Measurements from ENCODE around the gene DIAPH1.

DIAPH1 gene

GRCh38 chr5:141565826-141566570 lies 52.8 kb downstream of the DIAPH1 start:
- no peak for DNase-seq (ENCODE audit: low read depth in 1 of 2, low spot score in 1 of 2)

GRCh38 chr5:141564216-141564692 lies 54.5 kb downstream of the DIAPH1 start:
- DNase-seq (ENCODE audit: low read depth in 1 of 2, low spot score in 1 of 2): peak; percentile 4 to 78

DNA sequence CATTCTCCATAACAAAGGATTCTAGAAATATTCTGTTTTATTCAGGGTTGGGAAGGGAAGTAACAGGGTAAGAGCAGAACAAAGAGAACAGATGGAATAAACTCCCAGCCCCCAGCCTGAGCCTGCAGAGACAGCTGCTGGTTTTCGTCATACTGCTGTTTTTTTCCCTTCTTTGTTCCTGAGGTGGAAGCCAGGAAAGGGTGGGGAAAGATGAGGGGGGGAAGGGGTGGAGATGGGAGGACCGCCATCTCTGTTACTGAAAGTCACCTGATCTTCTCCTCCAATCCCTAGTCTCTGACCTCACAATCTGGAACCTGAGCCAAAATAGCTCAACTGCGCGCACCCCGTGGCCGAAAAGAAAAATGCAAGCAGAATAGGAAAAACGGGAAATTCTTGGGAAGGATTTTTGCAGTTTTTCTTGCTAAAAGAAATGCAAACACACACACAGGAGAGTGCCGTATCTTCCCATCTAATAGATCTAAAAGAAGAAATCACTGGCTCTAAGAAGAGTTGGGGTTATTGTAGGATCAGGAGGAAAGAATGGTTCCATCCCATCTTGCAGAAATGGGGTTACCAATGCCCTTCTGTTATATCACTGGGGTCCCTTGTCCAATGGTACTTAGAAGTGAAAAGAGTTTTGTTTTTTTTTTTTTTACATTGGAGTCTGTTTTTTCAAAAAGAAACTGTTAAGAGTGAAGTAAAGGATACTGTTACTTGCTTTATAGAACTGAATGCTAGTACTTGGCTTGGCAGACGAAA lies 57.9 kb downstream of the DIAPH1 start:
- no peak for DNase-seq (ENCODE audit: low read depth in 1 of 2, low spot score in 1 of 2)

GRCh38 chr5:141560151-141560550 lies 58.6 kb downstream of the DIAPH1 start:
- no peak for DNase-seq (ENCODE audit: low read depth in 1 of 2, low spot score in 1 of 2)

- no peak for DNase-seq (ENCODE audit: low read depth in 1 of 2, low spot score in 1 of 2)
These were observed 59.3 kb downstream of the DIAPH1 start for GRCh38 chr5:141559461-141559860.

- no peak for DNase-seq (ENCODE audit: low read depth in 1 of 2, low spot score in 1 of 2)
These were observed 60.6 kb downstream of the DIAPH1 start for GRCh38 chr5:141558150-141558549.

GRCh38 chr5:141557681-141558136 lies 61.1 kb downstream of the DIAPH1 start:
- peak; percentile 64 to 75 for DNase-seq (ENCODE audit: low read depth in 1 of 2, low spot score in 1 of 2)

DNA sequence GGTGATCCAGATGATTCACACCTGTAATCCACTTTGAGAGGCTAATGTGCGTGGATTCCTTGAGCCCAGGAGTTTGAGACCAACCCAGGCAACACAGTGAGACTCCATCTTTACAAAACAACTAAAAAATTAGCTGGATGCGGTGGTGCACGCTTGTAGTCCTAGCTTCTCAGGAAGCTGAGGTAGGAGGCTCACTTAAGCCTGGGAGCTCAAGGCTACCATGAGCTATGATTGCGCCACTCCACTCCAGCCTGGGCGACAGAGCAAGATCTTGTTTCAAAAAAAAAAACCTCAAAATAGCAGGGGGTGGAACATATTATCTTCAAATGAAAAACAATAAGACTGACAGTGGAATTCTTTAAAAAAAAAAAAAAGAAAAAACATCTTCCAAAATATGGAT lies 70.9 kb downstream of the DIAPH1 start:
- DNase-seq (ENCODE audit: low read depth in 1 of 2, low spot score in 1 of 2): no peak

DNA sequence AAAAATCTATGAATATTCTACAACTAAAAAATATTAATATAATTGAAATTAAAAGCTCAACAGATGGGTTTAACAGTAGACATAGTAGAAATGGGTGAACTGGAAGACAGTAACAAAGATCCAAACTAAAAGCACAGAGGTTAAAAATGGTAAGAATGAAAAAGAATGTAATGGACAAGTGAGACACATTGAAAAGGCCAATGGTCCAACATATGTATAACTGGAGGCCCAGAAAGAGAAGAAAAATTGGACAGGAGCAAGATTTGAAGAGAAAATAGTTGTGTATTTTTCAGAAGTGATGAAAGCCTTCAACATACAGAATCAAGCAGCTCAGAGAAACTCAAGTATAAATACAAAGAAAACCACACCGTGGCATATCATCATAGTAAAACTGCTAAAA lies 71.3 kb downstream of the DIAPH1 start:
- no peak for DNase-seq (ENCODE audit: low read depth in 1 of 2, low spot score in 1 of 2)

DNA sequence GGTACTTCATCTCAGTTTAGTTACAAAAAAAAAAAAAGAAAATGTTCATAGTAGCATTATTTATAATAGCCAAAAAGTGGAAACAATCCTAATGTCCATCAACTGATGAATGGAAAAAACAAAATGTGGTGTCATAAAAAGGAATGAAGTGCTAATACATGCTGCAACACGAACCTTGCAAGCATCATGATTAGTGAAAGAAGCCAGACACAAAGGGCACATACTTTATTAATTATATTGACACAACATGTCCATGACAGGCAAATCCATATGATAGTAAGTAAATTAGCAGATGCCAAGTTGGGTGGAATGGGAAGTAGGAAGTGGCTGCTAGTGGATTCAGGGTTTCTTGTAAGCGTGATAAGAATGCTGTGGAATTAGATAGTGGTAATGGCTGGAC lies 75.7 kb downstream of the DIAPH1 start:
- no peak for DNase-seq (ENCODE audit: low read depth in 1 of 2, low spot score in 1 of 2)

DNA sequence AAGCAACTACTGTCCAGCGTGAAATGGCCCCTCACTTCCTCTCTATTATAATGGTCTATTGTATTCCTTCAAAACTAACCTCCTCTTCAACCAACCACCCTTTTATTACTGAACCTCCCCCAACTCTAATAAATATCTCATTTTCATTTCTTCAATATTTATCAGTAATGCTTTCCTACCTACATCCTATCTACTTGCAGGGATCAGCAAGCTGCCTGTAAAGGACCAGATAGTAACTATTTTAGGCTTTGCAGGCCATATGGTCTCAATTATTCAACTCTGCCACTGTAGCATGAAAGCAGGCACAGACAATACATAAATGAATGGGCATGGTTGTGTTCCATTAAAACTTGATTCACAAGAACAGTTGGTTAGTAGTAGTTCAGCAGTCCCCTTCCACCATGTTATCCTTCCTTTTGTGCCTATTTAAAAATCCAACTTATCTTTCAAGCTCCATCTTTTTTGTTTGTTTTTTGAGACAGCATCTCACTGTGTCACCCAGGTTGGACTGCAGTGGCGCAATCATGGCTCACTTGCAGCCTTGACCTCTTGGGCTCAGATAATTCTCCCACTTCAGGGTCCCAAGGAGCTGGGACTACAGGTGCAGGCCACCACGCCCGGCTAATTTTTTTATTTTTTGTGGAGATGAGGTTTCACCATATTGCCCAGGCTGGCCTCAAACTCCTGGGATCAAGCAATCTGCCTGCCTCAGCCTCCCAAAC lies 84.1 kb downstream of the DIAPH1 start:
- no peak for DNase-seq (ENCODE audit: low read depth in 1 of 2, low spot score in 1 of 2)

DNA sequence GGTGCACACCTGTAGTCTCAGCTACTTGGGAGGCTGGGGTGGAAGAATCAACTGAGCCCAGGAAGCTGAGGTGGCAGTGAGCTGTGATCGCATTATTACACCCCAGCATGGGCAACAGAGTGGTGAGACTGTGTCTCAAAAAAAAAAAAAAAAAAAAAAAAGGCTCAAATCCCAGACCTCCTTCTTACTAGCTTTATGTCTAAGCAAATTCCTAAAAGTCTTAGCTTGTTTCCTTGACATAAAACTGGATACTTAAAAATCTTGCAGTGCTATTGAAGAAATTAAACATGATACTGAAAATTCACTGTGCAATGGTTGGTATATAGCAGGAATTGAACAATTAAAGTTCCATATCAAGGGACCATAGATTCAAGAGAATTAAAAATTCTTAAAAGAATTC lies 84.9 kb downstream of the DIAPH1 start:
- no peak for DNase-seq (ENCODE audit: low read depth in 1 of 2, low spot score in 1 of 2)

DNA sequence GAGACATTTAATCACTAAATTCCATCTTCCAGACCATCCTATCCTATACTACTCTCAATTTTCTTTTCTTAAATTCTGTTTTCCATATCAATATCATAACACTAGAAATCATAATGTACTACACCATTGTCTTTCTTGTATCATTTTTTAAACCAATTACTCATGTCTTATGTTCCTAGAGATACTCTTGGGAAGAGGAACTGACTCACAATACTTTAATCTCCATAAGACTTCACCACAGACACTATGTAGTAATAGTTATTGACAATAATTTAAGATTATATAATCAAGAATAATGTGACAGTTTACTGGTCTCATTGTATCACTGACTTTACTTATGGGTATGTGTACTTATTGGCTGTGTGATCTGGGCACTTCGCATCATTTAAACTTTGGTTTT lies 86.1 kb downstream of the DIAPH1 start:
- DNase-seq (ENCODE audit: low read depth in 1 of 2, low spot score in 1 of 2): no peak

GRCh38 chr5:141529873-141530272 lies 88.9 kb downstream of the DIAPH1 start:
- DNase-seq (ENCODE audit: low read depth in 1 of 2, low spot score in 1 of 2): no peak

DNA sequence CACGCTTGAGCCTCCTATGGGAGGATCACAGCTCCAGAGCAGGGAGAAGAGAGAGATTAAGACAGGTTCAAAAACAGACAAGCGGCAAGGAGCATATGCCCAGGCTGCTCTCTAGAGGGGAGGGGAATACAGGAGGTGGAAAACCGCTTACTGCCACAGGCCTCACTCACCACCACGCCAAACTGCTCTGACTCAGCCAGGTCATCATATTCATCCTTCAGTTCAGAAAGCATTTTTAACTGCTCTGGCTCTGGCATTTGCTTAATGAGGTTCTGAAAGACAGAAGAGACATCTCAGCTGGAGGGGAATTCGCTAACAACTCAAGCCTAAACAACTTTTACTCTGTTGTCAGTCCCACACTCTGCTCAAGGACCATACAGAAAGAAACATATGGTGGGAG lies 89.8 kb downstream of the DIAPH1 start:
- DNase-seq (ENCODE audit: low read depth in 1 of 2, low spot score in 1 of 2): no peak

- no peak for DNase-seq (ENCODE audit: low read depth in 1 of 2, low spot score in 1 of 2)
These were observed 90.4 kb downstream of the DIAPH1 start for GRCh38 chr5:141528291-141528984.

DNA sequence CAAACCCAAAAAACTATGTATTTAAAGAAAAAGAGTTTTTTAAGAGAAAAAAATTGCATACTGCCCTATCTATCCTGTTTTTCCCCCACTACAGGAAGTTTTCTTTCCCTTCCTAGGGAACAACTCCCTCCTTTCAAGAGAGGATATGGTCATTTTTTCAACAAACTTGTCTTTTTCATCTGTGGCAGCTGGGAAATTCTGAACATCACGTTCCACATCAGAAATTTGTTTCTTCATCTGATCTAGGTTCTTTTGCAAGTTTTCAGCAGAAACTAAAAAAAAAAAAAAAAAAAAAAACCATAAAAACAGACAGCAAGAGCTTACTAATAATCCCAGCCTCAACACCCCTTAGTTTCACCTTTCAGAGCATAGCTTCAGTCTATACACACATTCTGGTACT lies 91.4 kb downstream of the DIAPH1 start:
- DNase-seq (ENCODE audit: low read depth in 1 of 2, low spot score in 1 of 2): no peak

DNA sequence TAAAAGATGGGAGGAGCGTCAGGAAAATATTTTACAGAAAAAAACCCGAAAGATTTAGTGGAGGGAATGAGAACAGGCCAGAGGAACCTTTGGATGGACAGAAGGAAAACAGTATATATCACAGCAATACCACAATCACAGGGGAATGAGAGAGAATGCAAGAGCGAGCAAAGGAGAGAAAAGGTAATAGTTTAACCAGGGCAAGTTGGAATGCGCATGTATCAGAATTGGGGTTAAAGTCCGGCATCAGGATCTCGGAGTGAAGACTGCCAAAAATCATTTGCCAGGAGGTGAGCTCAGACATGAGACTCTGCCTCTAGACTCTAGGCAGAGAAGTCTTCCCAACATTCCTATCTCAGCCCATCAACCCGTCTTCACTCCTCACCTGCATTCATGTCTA lies 93.1 kb downstream of the DIAPH1 start:
- no peak for DNase-seq (ENCODE audit: low read depth in 1 of 2, low spot score in 1 of 2)

- no peak for DNase-seq (ENCODE audit: low read depth in 1 of 2, low spot score in 1 of 2)
These were observed 93.9 kb downstream of the DIAPH1 start for GRCh38 chr5:141524604-141525597.

- no peak for DNase-seq (ENCODE audit: low read depth in 1 of 2, low spot score in 1 of 2)
These were observed 94.8 kb downstream of the DIAPH1 start for GRCh38 chr5:141523991-141524390.
